CD4-positive, alpha-beta T cell (primary cell): Measurements from ENCODE around the gene PWWP2B. TPM values are rescaled to one million over a fixed set of nuclear protein-coding genes. Genes with fewer than 3 reads are reported as not detected.
A peak's percentile ranks its signal among the peaks of the same experiment; 100 is the strongest.

Experiments used
- ATAC-seq: fragments of 200-7000 bp; cut with Tn5 transposase; one replicate; pipeline ENCODE4 v1.10.0; 2022; ENCODE audit warnings: mild to moderate bottlenecking; ENCODE audit not compliant: poor library complexity
- CTCF ChIA-PET: fragments of 350-600 bp; sonication (Branson Sonifier 250); formaldehyde crosslinking; loops from one replicate; lab custom pipeline; 2021; ENCODE audit warnings: antibody characterized with exemption, inconsistent platforms; lab: Charles Lee
- POLR2A ChIA-PET: fragments of 350-600 bp; sonication (Branson Sonifier 250); formaldehyde crosslinking; loops from one replicate; lab custom pipeline; 2021; ENCODE audit warnings: antibody characterized with exemption, inconsistent platforms; lab: Charles Lee
- DNase-seq, 14 experiments: peaks; one replicate each; pipeline ENCODE4 v3.0.0-alpha.2; 2013 to 2020; ENCODE audit warnings: mixed read lengths in 2 of 14
- H3K27ac ChIP-seq, 2 donors: one replicate each; pipeline versions ENCODE4 v1.5.1 to v1.7.0; 2013; ENCODE audit warnings: low read length in 2 of 2, low read depth in 1 of 2, mild to moderate bottlenecking in 1 of 2
- H3K27me3 ChIP-seq, 2 experiments: 1 replicate in 1 of 2; 2 replicates in 1 of 2; pipeline versions ENCODE4 v1.6.1 to v1.7.0; 2013; ENCODE audit warnings: low read length in 2 of 2, control low read depth in 1 of 2, mild to moderate bottlenecking in 1 of 2, moderate library complexity in 1 of 2; ENCODE audit not compliant: insufficient read depth in 2 of 2, control insufficient read depth in 1 of 2
- H3K36me3 ChIP-seq: one replicate; pipeline ENCODE4 v1.6.1; 2013; ENCODE audit warnings: low read length, control low read depth; ENCODE audit not compliant: insufficient read depth
- H3K4me1 ChIP-seq: one replicate; pipeline ENCODE4 v1.6.1; 2013; ENCODE audit warnings: low read length, control low read depth; ENCODE audit not compliant: insufficient read depth
- H3K4me3 ChIP-seq: one replicate; pipeline ENCODE4 v1.5.1; 2013; ENCODE audit warnings: mild to moderate bottlenecking, low read length, moderate library complexity
- H3K9me3 ChIP-seq, 2 experiments: 1 replicate in 1 of 2; 2 replicates in 1 of 2; pipeline versions ENCODE4 v1.6.1 to v1.7.0; 2013; ENCODE audit warnings: low read length in 2 of 2, mild to moderate bottlenecking in 2 of 2, control low read depth in 1 of 2, moderate library complexity in 1 of 2; ENCODE audit not compliant: control insufficient read depth in 1 of 2, insufficient read depth in 1 of 2
- H3K27ac Mint-ChIP-seq: one replicate; pipeline ENCODE4 v1.8.0; 2020; ENCODE audit warnings: mixed read lengths
- H3K27me3 Mint-ChIP-seq: one replicate; pipeline ENCODE4 v1.8.0; 2021; ENCODE audit warnings: mixed read lengths
- H3K36me3 Mint-ChIP-seq: one replicate; pipeline ENCODE4 v1.8.0; 2021; ENCODE audit warnings: low read depth, mixed read lengths
- H3K4me1 Mint-ChIP-seq: one replicate; pipeline ENCODE4 v1.8.0; 2021; ENCODE audit warnings: low read depth, mixed read lengths
- H3K4me3 Mint-ChIP-seq: one replicate; pipeline ENCODE4 v1.8.0; 2020; ENCODE audit warnings: mild to moderate bottlenecking, mixed read lengths
- H3K9me3 Mint-ChIP-seq: one replicate; pipeline ENCODE4 v1.8.0; 2020; ENCODE audit warnings: mixed read lengths
- intact Hi-C, 2 experiments: fragments of 100-400 bp; cut with DNase I in 1 of 2; cut with micrococcal nuclease in 1 of 2; formaldehyde crosslinking; loops; one replicate each; pipeline versions ENCODE4 v1.15.1 to v1.9.0; 2023 to 2025; cut with DNase I, micrococcal nuclease
- total RNA-seq, 174 experiments: library from RNA in 2 of 174; stranded (reverse) in 2 of 174; gene quantifications; one replicate each; pipeline ENCODE4 v1.2.3 and lab custom pipeline; 2021 to 2026
- TF ChIP-seq, protein P1 (sequence below): fragments of 200-600 bp; IDR thresholded peaks from one replicate; pipeline ENCODE4 v1.8.0; 2022; ENCODE audit warnings: antibody characterized with exemption, mild to moderate bottlenecking

PWWP2B gene
- total RNA-seq, 2 experiments from 2014 or later, result 19.2 to 19.6 TPM

DNA sequence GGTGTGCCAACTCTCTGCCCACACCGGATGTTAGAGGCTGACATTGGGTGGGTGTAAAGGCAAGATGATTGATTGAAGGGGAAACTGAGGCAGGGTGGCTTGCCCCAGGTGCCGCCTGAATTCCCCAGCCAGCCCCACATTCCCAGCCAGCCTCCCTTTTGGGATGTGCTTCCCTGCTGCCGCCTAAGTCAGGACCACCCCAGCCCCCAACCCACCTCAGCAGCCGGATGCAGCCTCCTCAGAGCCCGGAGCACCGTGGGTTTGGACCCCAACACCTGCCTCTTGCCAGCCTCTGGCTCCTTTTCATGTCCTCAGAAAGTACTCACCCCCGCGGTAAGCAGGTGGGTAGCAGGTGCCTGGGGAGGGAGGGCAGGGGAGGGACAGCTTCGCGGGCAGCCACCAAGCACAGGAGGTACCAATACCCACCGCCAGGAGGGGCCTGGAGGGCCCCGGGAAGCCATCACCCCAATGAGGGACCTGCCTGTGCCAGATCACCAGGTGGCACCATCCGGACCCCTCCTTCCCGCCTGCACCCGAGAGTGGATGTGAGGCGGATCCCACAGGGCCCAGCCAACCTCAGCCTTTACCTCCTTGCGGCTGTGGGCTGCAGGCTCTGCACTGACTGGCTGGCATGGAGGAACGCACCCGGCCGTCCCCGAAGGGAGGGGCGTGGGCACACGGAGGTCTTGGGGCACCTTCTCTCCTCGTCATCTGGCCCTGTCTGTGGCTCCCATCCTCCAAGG, 60.5 kb downstream of the PWWP2B start:
- Histone ChIP-seq H3K27me3 (no peaks in the 10 kb centered on the region), H3K9me3 (no peaks in the 10 kb centered on the region), H3K4me1 (peaks cover 20% of the 10 kb centered on the region), H3K36me3 (no peaks in the 10 kb centered on the region), H3K4me3 (no peak overlapping the region), H3K27ac (no peak overlapping the region)
- TF ChIP-seq, protein P1, sequence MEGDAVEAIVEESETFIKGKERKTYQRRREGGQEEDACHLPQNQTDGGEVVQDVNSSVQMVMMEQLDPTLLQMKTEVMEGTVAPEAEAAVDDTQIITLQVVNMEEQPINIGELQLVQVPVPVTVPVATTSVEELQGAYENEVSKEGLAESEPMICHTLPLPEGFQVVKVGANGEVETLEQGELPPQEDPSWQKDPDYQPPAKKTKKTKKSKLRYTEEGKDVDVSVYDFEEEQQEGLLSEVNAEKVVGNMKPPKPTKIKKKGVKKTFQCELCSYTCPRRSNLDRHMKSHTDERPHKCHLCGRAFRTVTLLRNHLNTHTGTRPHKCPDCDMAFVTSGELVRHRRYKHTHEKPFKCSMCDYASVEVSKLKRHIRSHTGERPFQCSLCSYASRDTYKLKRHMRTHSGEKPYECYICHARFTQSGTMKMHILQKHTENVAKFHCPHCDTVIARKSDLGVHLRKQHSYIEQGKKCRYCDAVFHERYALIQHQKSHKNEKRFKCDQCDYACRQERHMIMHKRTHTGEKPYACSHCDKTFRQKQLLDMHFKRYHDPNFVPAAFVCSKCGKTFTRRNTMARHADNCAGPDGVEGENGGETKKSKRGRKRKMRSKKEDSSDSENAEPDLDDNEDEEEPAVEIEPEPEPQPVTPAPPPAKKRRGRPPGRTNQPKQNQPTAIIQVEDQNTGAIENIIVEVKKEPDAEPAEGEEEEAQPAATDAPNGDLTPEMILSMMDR, result no peak
- ChIA-PET POLR2A (no interaction called here), CTCF (no interaction called here)
- Mint-ChIP-seq H3K4me3 (no peak overlapping the region), H3K9me3 (no peaks in the 10 kb centered on the region), H3K4me1 (peaks cover 5% of the 10 kb centered on the region), H3K36me3 (no peaks in the 10 kb centered on the region), H3K27me3 (no peaks in the 10 kb centered on the region), H3K27ac (no peak overlapping the region)
- intact Hi-C loops, result loop anchor here (1.0 to 10.0 kb wide), 4 partner anchors 77 to 303 kb away; no protein-coding TSS in a partner anchor
- no peak for ATAC-seq
- peak in 5 of 14 experiments; percentile 18 to 58 (median 26) for DNase-seq

GRCh38 chr10:132458071-132458585, 61.1 kb downstream of the PWWP2B start:
- Mint-ChIP-seq H3K27me3 (no peaks in the 10 kb centered on the region), H3K9me3 (no peaks in the 10 kb centered on the region), H3K36me3 (no peaks in the 10 kb centered on the region), H3K4me1 (no peaks in the 10 kb centered on the region), H3K27ac (no peak overlapping the region), H3K4me3 (no peak overlapping the region)
- Histone ChIP-seq H3K36me3 (no peaks in the 10 kb centered on the region), H3K27ac (no peak overlapping the region), H3K4me3 (no peak overlapping the region), H3K4me1 (peaks cover 14% of the 10 kb centered on the region), H3K27me3 (no peaks in the 10 kb centered on the region), H3K9me3 (no peaks in the 10 kb centered on the region)
- DNase-seq (peak in 2 of 14 experiments; percentile 7 to 42), ATAC-seq (no peak)
- CTCF ChIA-PET, result interaction anchor here (1.0 kb wide), 1 partner anchor 176 kb away, joined by 3 read pairs; no protein-coding TSS in a partner anchor
- intact Hi-C loops, result loop anchor here (1.0 to 10.0 kb wide), 4 partner anchors 77 to 303 kb away; no protein-coding TSS in a partner anchor
- TF ChIP-seq, protein P1, result no peak
- POLR2A ChIA-PET, result no interaction called here

- H3K4me3 Mint-ChIP-seq, result no peak overlapping the region
- H3K4me1 ChIP-seq, result peaks cover 8% of the 10 kb centered on the region
- no peaks in the 10 kb centered on the region for H3K9me3 Mint-ChIP-seq
- no peak overlapping the region for H3K27ac ChIP-seq
- H3K9me3 ChIP-seq, result no peaks in the 10 kb centered on the region
- intact Hi-C loops, result loop anchor here (1.0 to 10.0 kb wide), 4 partner anchors 76 to 304 kb away; no protein-coding TSS in a partner anchor
- H3K36me3 Mint-ChIP-seq, result no peaks in the 10 kb centered on the region
- no peak overlapping the region for H3K27ac Mint-ChIP-seq
- CTCF ChIA-PET, result interaction anchor here (0.7 to 1.0 kb wide), 3 partner anchors 110 to 177 kb away, joined by 3 to 5 read pairs (median 3); no protein-coding TSS in a partner anchor
- POLR2A ChIA-PET, result no interaction called here
- H3K27me3 ChIP-seq, result no peaks in the 10 kb centered on the region
- ATAC-seq, result peak; percentile 94
- H3K36me3 ChIP-seq, result no peaks in the 10 kb centered on the region
- no peak overlapping the region for H3K4me3 ChIP-seq
- H3K4me1 Mint-ChIP-seq, result no peaks in the 10 kb centered on the region
- no peaks in the 10 kb centered on the region for H3K27me3 Mint-ChIP-seq
- TF ChIP-seq, protein P1, result peak; percentile 88
- peak; percentile 43 to 83 (median 64) for DNase-seq
Observed at GRCh38 chr10:132458586-132459300, 61.7 kb downstream of the PWWP2B start.
